Measurements from ENCODE around the gene S100A12. TPM values are rescaled to one million over a fixed set of nuclear protein-coding genes. Genes with fewer than 3 reads are reported as not detected.

Gene S100A12
- total and polyA plus RNA-seq, 2 experiments from 2014 or later: not detected

GRCh38 chr1:153357076-153357852, 18.2 kb downstream of the S100A12 start:
- H3K27ac ChIP-seq: no peak overlapping the region
- no peak for DNase-seq (ENCODE audit: low read depth in 1 of 2, low spot score in 1 of 2)
- H3K27me3 ChIP-seq: no peaks in the 10 kb centered on the region
- H3K4me1 ChIP-seq (ENCODE audit: low read depth): peaks cover 27% of the 10 kb centered on the region
- H3K4me3 ChIP-seq: no peak overlapping the region
- H3K9me3 ChIP-seq (ENCODE audit: low read depth): no peaks in the 10 kb centered on the region
- no peaks in the 10 kb centered on the region for H3K36me3 ChIP-seq
- TF ChIP-seq CTCF (IDR thresholded peaks at IDR 0.05; ENCODE audit: low read depth, low read length): no peak

GRCh38 chr1:153356392-153357075, 18.9 kb downstream of the S100A12 start:
- DNase-seq (ENCODE audit: low read depth in 1 of 2, low spot score in 1 of 2): no peak
- no peaks in the 10 kb centered on the region for H3K9me3 ChIP-seq (ENCODE audit: low read depth)
- no peak overlapping the region for H3K27ac ChIP-seq
- peaks cover 20% of the 10 kb centered on the region for H3K4me1 ChIP-seq (ENCODE audit: low read depth)
- no peaks in the 10 kb centered on the region for H3K27me3 ChIP-seq
- H3K4me3 ChIP-seq: no peak overlapping the region
- no peak for TF ChIP-seq CTCF (IDR thresholded peaks at IDR 0.05; ENCODE audit: low read depth, low read length)
- no peaks in the 10 kb centered on the region for H3K36me3 ChIP-seq

- H3K9me3 ChIP-seq (ENCODE audit: low read depth): no peaks in the 10 kb centered on the region
- no peaks in the 10 kb centered on the region for H3K36me3 ChIP-seq
- H3K4me3 ChIP-seq: no peak overlapping the region
- DNase-seq (ENCODE audit: low read depth in 1 of 2, low spot score in 1 of 2): peak; percentile 69 to 84
- no peak overlapping the region for H3K27ac ChIP-seq
- peak; percentile 75 for TF ChIP-seq CTCF (IDR thresholded peaks at IDR 0.05; ENCODE audit: low read depth, low read length)
- peaks cover 12% of the 10 kb centered on the region for H3K4me1 ChIP-seq (ENCODE audit: low read depth)
- H3K27me3 ChIP-seq: no peaks in the 10 kb centered on the region
These were observed 19.9 kb downstream of the S100A12 start for GRCh38 chr1:153355445-153356071.

GRCh38 chr1:153354515-153355193, 20.8 kb downstream of the S100A12 start:
- Histone ChIP-seq H3K36me3 (no peaks in the 10 kb centered on the region), H3K4me1 (ENCODE audit: low read depth) (peaks cover 4% of the 10 kb centered on the region), H3K27me3 (no peaks in the 10 kb centered on the region), H3K9me3 (ENCODE audit: low read depth) (no peaks in the 10 kb centered on the region), H3K27ac (no peak overlapping the region), H3K4me3 (no peak overlapping the region)
- DNase-seq (ENCODE audit: low read depth in 1 of 2, low spot score in 1 of 2): no peak
- TF ChIP-seq CTCF (IDR thresholded peaks at IDR 0.05; ENCODE audit: low read depth, low read length): no peak

- Histone ChIP-seq H3K27ac (no peak overlapping the region), H3K4me3 (no peak overlapping the region), H3K27me3 (no peaks in the 10 kb centered on the region), H3K36me3 (no peaks in the 10 kb centered on the region), H3K9me3 (ENCODE audit: low read depth) (no peaks in the 10 kb centered on the region), H3K4me1 (ENCODE audit: low read depth) (peaks cover 4% of the 10 kb centered on the region)
- TF ChIP-seq CTCF (IDR thresholded peaks at IDR 0.05; ENCODE audit: low read depth, low read length): peak; percentile 47
- peak; percentile 34 to 60 for DNase-seq (ENCODE audit: low read depth in 1 of 2, low spot score in 1 of 2)
These were observed 22.0 kb downstream of the S100A12 start for GRCh38 chr1:153353226-153353947.

Measured in cardiac muscle cell (in vitro differentiated cells and primary cell).